ENCODE data around the gene MTG2.

The MTG2 gene

DNA sequence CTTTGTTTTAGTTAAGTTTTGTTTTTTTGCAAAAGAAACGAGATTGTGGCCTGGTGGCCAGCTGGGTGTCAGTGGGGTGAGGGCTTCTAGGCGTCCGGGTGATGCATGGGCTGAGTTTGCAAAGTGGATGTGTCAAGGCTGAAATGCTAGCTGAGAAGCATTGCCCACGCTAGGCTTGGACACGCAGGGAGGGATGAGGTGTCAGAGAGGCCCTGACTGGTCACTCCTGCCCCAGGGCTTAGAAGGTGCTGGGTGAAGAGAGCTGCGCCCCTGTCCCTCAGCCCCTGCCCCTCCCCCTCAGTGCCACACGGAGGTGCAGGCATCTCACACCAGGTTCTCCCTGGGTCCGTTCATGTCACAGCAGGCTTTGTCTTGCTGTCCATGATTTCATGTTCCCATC is 63.6 kb downstream of the MTG2 start:
- in situ Hi-C loops (cut with MboI; ENCODE audit: low sequenced_read_pairs) = no loop called here

DNA sequence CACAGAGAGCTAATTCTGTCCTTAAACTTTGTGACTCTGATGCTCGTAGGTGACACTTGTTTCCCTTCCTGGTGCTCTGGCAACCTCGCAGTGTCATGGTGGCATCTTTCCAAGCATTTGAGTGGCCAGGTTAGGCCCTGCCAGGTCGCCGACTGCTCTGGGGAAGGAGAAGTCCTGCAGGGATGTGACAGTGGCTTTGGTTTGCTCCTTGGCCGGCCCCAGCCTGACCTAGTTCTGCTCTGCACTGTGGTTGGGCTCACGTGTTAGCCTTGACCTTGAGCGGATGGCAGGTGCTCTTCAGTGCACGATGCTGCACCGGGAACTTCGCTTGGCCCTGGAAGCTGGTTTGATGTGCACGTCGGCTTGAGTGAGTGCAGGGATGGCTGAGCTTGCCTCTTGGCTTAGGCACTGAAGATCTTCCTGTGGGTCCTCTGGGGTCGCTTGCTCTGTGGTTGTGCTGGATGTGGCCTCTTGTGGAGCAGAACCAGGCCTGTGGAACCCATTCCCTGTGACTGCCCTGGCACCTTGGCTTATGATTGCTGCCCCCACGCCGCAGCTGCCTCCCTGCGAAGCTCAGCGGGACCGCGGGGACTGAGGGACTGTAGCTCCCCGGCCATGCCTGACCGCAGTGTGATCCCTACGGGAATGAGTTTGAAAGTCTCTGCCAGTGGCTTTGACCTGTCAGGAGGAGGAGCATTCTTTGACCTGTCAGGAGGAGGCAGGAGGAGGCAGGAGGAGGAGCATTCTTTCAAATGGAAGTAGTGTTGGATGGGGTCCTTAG is 64.2 kb downstream of the MTG2 start:
- in situ Hi-C loops (cut with MboI; ENCODE audit: low sequenced_read_pairs) = no loop called here

DNA sequence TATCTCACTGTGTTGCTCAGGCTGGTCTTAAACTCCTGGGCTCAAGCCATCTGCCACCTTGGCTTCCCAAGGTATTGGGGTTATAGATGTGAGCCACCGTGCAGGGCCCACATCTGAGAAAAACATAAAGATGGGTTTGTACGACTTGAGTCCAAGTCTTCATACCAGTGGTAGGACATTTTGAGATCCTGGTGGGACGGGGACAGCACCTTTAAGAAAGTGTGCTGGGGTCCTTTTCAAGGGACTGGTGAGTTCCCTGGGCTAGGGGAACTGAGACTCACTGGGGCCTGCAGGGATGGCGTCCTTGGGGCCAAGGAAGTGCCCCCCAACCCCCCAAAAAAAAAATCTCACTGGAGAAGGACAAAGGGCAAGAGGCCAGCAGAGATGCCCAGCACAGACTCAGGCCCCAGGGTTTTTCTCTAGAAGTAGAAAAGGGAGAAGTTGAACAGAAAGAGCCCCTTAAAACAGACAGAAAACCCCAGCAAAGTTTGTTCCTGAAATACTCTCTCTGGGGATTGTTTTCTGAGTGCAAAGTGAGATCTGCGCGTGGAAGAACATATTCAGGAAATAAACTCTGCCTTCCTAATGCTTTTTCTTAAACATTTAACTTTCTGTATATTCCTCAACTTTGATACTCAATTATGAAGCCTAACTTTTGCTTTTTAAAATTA is 66.2 kb downstream of the MTG2 start:
- in situ Hi-C loops (cut with MboI; ENCODE audit: low sequenced_read_pairs) = no loop called here

DNA sequence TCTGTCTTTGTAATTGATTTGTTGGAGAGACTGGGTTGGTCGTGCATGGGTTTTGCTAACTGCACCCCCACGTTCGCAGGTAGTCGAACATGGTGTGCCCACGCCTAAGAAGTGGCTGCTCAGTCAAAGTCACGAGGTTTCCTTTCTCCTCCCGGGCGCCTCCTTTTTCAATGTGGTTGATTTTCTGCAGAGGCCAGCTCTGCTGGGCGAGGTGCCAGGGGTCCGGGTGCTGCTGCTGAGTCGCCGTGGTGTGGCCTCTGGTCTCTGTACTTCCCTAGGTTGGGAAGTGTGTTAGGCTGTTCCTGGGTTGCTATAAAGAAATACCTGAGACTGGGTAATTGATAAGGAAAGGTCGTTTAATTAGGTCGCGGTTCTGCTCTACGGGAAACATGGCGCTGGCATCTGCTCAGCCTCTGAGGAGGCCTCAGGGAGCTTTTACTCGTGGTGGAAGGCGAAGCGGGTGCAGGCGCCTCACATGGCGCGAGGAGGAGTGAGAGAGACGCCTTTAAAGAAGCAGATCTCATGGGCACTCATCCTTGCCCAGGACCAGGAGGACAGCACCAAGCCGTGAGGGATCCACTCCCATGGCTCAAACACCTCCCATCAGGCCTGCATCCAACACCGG is 69.6 kb downstream of the MTG2 start:
- in situ Hi-C loops (cut with MboI; ENCODE audit: low sequenced_read_pairs) = no loop called here

Measured in hTERT RPE-1 (cell line).